Measurements from ENCODE around the gene PLEKHH1. TPM values are rescaled to one million over a fixed set of nuclear protein-coding genes. Genes with fewer than 3 reads are reported as not detected.
A peak's percentile ranks its signal among the peaks of the same experiment; 100 is the strongest.

Gene PLEKHH1
- total RNA-seq, 1 experiment from 2014 or later = 6.7 TPM

- Histone ChIP-seq H3K4me1 (ENCODE audit: control insufficient read depth, insufficient read depth, low read length) (no peaks in the 10 kb centered on the region), H3K36me3 (ENCODE audit: control insufficient read depth, insufficient read depth, low read length) (no peaks in the 10 kb centered on the region), H3K27ac (ENCODE audit: low read length) (no peak overlapping the region), H3K4me3 (ENCODE audit: low read depth in 2 of 2, low read length in 2 of 2) (no peak overlapping the region), H3K27me3 (ENCODE audit: control insufficient read depth, insufficient read depth, low read length) (no peaks in the 10 kb centered on the region), H3K9me3 (ENCODE audit: control insufficient read depth, insufficient read depth, low read depth, low read length) (no peaks in the 10 kb centered on the region)
- ChIA-PET POLR2A (interaction anchor here (0.8 kb wide), 1 partner anchor 111 kb away, joined by 4 read pairs; no protein-coding TSS in a partner anchor), CTCF (interaction anchor here (0.9 to 2.0 kb wide), 2 partner anchors 55 to 122 kb away, joined by 6 read pairs; no protein-coding TSS in a partner anchor)
- no peak; the same call in 1 of the 2 replicates for ATAC-seq
- DNase-seq (ENCODE audit: low read depth, low spot score) = no peak
- TF ChIP-seq REST (IDR thresholded peaks at IDR 0.05; ENCODE audit: insufficient read depth in 1 of 2, low read depth in 2 of 2, low read length in 1 of 2) = no peak
- intact Hi-C loops (cut with micrococcal nuclease; ENCODE audit: unreplicated experiment) (loop anchor here (10.0 kb wide), 1 partner anchor 83 kb away; no protein-coding TSS in a partner anchor), in situ Hi-C loops (cut with HindIII; ENCODE audit: low pct_unique_long_range_greater_than_20kb, low sequenced_read_pairs) (no loop called here)
- BruUV-seq (replicated peaks) = no TSS peak
Measured at GRCh38 chr14:67582061-67582460, 49.0 kb downstream of the PLEKHH1 start.

GRCh38 chr14:67583711-67584644 lies 50.9 kb downstream of the PLEKHH1 start:
- Histone ChIP-seq H3K27me3 (ENCODE audit: control insufficient read depth, insufficient read depth, low read length) (no peaks in the 10 kb centered on the region), H3K27ac (ENCODE audit: low read length) (no peak overlapping the region), H3K4me3 (ENCODE audit: low read depth in 2 of 2, low read length in 2 of 2) (no peak overlapping the region), H3K4me1 (ENCODE audit: control insufficient read depth, insufficient read depth, low read length) (no peaks in the 10 kb centered on the region), H3K9me3 (ENCODE audit: control insufficient read depth, insufficient read depth, low read depth, low read length) (no peaks in the 10 kb centered on the region), H3K36me3 (ENCODE audit: control insufficient read depth, insufficient read depth, low read length) (no peaks in the 10 kb centered on the region)
- peak; percentile 39 for DNase-seq (ENCODE audit: low read depth, low spot score)
- BruUV-seq (replicated peaks) = no TSS peak
- TF ChIP-seq SIN3A (IDR thresholded peaks at IDR 0.05; ENCODE audit: borderline replicate concordance, insufficient read depth, low read depth, low read length) (no peak), CTCF (IDR thresholded peaks at IDR 0.05) (peak; percentile 78), TCF7L2 (IDR thresholded peaks at IDR 0.05; ENCODE audit: low read depth, low read length) (no peak), REST (IDR thresholded peaks at IDR 0.05; ENCODE audit: insufficient read depth in 1 of 2, low read depth in 2 of 2, low read length in 1 of 2) (no peak)
- intact Hi-C loops (cut with micrococcal nuclease; ENCODE audit: unreplicated experiment) (loop anchor here (1.0 to 10.0 kb wide), 2 partner anchors 81 to 120 kb away; no protein-coding TSS in a partner anchor), in situ Hi-C loops (cut with HindIII; ENCODE audit: low pct_unique_long_range_greater_than_20kb, low sequenced_read_pairs) (no loop called here)
- peak; percentile 96 for ATAC-seq
- ChIA-PET CTCF (interaction anchor here (0.6 to 3.0 kb wide), 3 partner anchors 83 to 130 kb away, joined by 3 to 16 read pairs (median 5); no protein-coding TSS in a partner anchor), POLR2A (no interaction called here)

Data from Panc1 (cell line).